Measurements from ENCODE around the gene COX17. TPM values are rescaled to one million over a fixed set of nuclear protein-coding genes. Genes with fewer than 3 reads are reported as not detected.

The COX17 gene
- total and polyA plus RNA-seq, 9 donors: 12.4 to 42.2 (median 26.3) TPM

GRCh38 chr3:119673875-119674274, 3.3 kb downstream of the COX17 start:
- H3K36me3 ChIP-seq: no peaks in the 10 kb centered on the region
- TF ChIP-seq EP300 (IDR thresholded peaks at IDR 0.05) (no peak), POLR2A (IDR thresholded peaks at IDR 0.05) (no peak), CTCF (IDR thresholded peaks at IDR 0.05) (no peak)
- DNase-seq: no peak
- peaks cover 2% of the 10 kb centered on the region for H3K4me1 ChIP-seq (ENCODE audit: insufficient read depth)
- WGBS, 3 donors: 85 to 93% (median 88%) methylated on average over 10 to 18 of the region's 18 CpGs
- H3K4me3 ChIP-seq: no peak overlapping the region
- intact Hi-C loops (cut with DNase I): loop anchor here in 3 of 4 donors (10.0 kb wide), 2 partner anchors 99 to 179 kb away; partner anchors contain the start of genes TIMMDC1 (in 3 of the 3) and ADPRH (in 1 of the 3)
- no peak overlapping the region for H3K27ac ChIP-seq
- H3K9me3 ChIP-seq: no peaks in the 10 kb centered on the region
- no peaks in the 10 kb centered on the region for H3K27me3 ChIP-seq

GRCh38 chr3:119672776-119673175, 4.4 kb downstream of the COX17 start:
- H3K27me3 ChIP-seq: no peaks in the 10 kb centered on the region
- TF ChIP-seq POLR2A (IDR thresholded peaks at IDR 0.05) (no peak), EP300 (IDR thresholded peaks at IDR 0.05) (no peak)
- intact Hi-C loops (cut with DNase I): loop anchor here in 3 of 4 donors (10.0 kb wide), 2 partner anchors 98 to 178 kb away; partner anchors contain the start of genes TIMMDC1 (in 3 of the 3) and ADPRH (in 1 of the 3)
- no peak overlapping the region for H3K27ac ChIP-seq
- 50 to 65% (median 54%) methylated on average over 2 of the region's 2 CpGs for whole genome bisulfite sequencing, 3 donors
- no peaks in the 10 kb centered on the region for H3K36me3 ChIP-seq
- no peak overlapping the region for H3K4me3 ChIP-seq
- H3K9me3 ChIP-seq: no peaks in the 10 kb centered on the region
- H3K4me1 ChIP-seq (ENCODE audit: insufficient read depth): peaks cover 2% of the 10 kb centered on the region
- no peak for DNase-seq

- TF ChIP-seq POLR2A (IDR thresholded peaks at IDR 0.05) (no peak), CTCF (IDR thresholded peaks at IDR 0.05) (no peak), EP300 (IDR thresholded peaks at IDR 0.05) (no peak)
- Histone ChIP-seq H3K4me1 (ENCODE audit: insufficient read depth) (no peaks in the 10 kb centered on the region), H3K9me3 (no peaks in the 10 kb centered on the region), H3K36me3 (no peaks in the 10 kb centered on the region), H3K27me3 (no peaks in the 10 kb centered on the region), H3K4me3 (no peak overlapping the region), H3K27ac (no peak overlapping the region)
- intact Hi-C loops (cut with DNase I): loop anchor here in 3 of 4 donors (10.0 kb wide), 2 partner anchors 95 to 175 kb away; partner anchors contain the start of genes TIMMDC1 (in 3 of the 3) and ADPRH (in 1 of the 3)
- DNase-seq: no peak
- 89 to 93% (median 92%) methylated on average over 5 of the region's 5 CpGs for WGBS, 3 donors
Observed at GRCh38 chr3:119669906-119670570, 7.2 kb downstream of the COX17 start.

GRCh38 chr3:119665954-119666559, 11.1 kb downstream of the COX17 start:
- TF ChIP-seq POLR2A (IDR thresholded peaks at IDR 0.05) (no peak), CTCF (IDR thresholded peaks at IDR 0.05) (no peak), EP300 (IDR thresholded peaks at IDR 0.05) (no peak)
- H3K27me3 ChIP-seq: no peaks in the 10 kb centered on the region
- 85 to 90% (median 88%) methylated on average over 6 of the region's 6 CpGs for WGBS, 3 donors
- no peaks in the 10 kb centered on the region for H3K9me3 ChIP-seq
- H3K36me3 ChIP-seq: no peaks in the 10 kb centered on the region
- no peak for DNase-seq
- no peaks in the 10 kb centered on the region for H3K4me1 ChIP-seq (ENCODE audit: insufficient read depth)
- intact Hi-C loops (cut with DNase I): no loop called here
- H3K4me3 ChIP-seq: no peak overlapping the region
- no peak overlapping the region for H3K27ac ChIP-seq
